ENCODE results near the gene TTLL11.

Gene TTLL11

GRCh38 chr9:122109035-122109813 lies 16.1 kb upstream of the TTLL11 start:
- no peak for DNase-seq

DNA sequence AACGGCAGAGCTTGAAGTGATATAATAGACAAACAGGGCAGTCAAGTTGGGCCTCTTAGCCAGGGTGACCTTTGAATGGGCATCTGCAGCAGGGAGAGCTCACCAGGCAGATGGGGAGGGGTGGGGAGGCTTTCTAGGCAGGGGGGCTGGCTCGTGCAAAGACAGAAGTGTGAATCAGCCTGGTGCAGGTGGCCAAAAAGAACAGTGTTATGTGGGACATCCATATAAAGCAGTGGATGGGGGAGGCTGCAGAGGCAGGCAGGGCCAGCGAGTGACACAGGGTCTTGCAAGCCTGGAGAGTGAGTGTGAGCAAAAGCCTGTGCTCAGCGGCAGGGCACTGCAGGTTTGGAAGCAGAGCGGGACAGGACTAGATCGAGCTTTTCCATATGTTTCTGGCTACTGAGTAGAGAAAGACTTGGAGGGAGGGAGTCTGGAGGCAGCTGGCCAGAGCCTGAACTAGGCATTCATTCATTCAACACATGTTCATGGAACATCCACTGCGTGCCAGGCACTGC lies 14.2 kb upstream of the TTLL11 start:
- no peak for DNase-seq

GRCh38 chr9:122106576-122106975 lies 13.5 kb upstream of the TTLL11 start:
- DNase-seq = no peak

GRCh38 chr9:122103985-122104384 lies 10.9 kb upstream of the TTLL11 start:
- no peak for DNase-seq

GRCh38 chr9:122102156-122102555 lies 9.0 kb upstream of the TTLL11 start:
- no peak for DNase-seq

DNA sequence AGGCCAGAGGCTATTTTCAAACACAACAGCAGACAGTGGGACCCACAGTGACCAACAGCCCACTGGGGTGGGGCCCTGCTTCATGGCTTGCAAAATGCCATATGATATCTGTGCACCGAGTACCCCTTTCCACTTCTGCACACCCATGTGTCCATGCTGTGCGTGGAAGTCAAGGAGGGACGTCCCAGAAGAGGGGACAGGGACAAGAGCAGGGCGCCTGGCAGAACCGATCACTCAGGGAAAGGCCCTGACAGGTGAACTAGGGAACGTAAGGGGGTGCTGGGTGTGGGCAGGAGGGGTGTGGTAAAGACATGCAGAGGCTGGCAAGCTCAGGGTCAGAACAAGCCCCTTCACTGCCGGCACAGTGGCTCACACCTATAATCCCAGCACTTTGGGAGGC lies 7.6 kb upstream of the TTLL11 start:
- DNase-seq = no peak

DNA sequence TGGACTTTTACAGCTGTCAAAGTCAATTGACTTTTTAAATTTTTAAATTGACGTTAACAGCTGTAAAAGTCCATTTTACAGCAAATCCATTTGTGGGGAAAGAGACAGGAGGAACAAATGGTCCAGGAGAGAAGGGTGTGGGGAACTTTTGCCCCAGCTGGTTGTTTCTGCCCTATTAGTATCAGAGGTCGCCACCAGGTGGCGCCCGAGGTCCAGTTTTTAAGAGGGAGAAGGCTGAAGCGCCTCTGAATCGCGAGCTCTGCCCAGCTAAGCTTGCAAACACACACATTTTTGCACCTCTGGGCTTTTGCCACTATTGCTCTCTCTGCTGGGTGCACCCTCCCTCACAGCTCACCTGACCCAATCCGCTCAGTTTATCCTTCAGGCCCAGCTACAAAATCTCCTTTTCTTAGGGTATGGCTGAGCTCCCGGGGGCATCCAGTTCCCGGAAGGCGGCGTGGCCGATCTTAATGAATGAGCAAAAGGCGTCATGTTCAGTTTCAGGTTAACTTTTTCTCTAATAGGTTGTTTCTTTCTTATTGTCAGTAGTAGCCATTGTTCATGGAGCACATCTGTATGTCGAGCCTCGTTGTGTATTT lies 6.3 kb upstream of the TTLL11 start:
- peak; percentile 84 for DNase-seq

- no peak for DNase-seq
These were observed 4.7 kb upstream of the TTLL11 start for GRCh38 chr9:122097679-122098315.

DNA sequence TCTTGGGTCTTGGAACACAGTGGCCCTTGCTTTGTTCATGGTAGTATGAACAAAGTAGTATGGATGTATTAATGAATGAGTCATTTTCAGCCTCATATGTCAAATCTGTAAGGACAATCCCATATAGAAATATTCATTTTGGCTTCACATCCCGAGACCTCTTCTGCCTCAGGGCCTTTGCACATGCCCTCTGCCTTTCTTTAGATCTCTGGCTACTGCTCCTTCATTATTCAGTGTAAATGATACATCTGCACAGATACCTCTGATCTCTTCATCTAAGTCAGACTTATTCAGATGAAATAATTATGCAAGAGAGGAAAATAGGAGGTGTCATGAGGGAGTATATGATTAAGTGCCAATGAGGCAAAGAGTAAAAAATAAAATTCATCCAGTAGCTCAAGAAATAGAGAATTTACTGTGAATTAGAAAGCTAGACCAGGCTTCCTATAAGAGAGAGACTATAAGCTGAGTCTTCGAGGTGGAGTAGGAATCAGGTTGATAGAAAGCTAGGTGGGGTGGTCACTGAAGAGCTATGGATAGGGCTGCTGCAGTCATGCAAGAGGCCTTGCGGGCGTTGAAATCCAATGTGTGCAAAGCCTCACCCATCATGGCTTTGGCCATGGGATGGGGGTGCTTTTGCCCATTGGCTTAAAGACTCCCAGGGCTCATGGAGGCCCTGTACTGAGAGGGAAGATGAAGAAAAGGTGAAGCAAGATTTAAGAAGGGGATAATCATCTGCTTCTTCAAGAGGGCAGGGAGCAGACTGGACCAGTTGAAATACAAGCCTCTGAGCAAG lies 3.7 kb upstream of the TTLL11 start:
- DNase-seq = no peak

GRCh38 chr9:122095010-122095767 lies 2.1 kb upstream of the TTLL11 start:
- peak; percentile 63 for DNase-seq

DNA sequence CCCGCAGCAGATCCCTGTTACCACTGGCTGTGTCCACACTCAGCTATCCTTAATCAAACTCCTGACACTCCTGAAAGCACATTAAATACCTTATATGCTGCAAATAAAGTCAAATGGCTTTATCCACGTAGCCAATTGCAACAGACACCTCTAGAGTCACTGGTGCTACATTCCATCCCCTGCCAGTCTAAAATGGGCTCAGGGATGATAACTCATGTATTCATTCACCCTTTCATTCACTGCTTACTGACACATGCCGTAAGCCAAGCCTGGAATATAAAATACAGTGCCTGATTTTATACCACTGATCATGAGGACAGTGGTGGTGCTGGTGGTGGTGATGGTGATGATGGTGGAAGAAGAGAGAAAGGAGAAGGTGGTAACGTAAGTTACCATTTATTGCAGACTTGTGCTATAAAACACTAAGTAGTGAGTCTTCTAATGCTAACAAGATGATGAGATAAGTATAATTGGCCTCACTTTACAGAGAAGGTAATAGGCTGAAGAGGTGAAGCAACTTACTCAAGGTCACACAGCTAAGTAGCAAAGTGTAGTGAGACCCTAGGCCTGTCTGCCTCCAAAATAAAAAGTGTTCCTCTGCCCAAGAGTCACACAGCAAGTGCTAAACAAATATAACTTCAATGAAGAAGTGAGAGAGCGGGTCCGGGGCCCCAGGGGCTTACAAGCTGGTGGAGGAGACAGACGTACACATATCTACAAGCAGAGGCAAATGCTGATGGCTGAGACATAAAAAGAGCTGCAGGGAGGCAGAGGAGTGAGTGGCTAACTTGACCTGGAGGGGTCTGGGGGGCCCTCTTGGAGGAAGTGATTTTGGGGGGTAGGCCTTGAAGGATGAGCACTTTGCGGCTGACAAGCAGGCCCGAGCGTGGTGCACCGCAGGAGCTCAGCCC lies 1.2 kb downstream of the TTLL11 start:
- DNase-seq = no peak

GRCh38 chr9:122090981-122091380 lies 2.1 kb downstream of the TTLL11 start:
- no peak for DNase-seq

- no peak for DNase-seq
These were observed 2.7 kb downstream of the TTLL11 start for GRCh38 chr9:122090287-122090883.

DNA sequence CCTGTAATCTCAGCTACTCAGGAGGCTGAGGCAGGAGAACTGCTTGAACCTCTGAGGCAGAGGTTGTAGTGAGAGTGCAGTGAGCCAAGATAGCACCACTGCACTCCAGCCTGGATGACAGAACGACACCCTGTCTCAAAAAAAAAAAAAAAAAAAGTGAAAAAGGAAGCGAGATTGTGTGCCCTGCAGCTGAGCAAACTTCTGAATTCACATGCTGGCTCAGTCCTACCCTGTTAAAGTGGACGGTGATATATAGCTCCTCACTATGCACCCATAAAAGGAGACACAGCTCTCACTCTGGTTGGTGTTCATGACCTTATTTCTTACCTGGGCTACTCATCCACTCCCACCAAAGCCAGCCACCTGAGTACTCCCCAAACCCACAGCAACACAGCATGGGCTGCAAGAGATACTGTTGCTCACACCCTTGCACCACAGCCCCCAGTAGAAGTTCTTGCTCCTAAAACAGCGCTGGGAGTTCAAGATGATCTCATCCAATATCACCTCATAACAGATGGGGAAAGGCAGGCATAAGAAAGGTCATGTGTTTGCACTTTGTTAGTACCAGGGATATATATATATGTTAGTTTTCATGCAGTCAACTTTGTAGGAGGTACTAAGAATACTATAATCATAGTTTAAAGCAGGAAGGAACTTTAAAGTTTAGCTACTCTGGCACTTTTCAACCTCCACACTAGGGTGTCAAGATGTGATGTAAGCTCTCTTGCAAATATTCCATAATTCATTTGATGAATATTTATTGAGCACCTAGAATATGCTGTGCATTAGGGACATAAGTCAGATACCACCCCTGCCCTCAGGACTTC lies 4.0 kb downstream of the TTLL11 start:
- no peak for DNase-seq

DNA sequence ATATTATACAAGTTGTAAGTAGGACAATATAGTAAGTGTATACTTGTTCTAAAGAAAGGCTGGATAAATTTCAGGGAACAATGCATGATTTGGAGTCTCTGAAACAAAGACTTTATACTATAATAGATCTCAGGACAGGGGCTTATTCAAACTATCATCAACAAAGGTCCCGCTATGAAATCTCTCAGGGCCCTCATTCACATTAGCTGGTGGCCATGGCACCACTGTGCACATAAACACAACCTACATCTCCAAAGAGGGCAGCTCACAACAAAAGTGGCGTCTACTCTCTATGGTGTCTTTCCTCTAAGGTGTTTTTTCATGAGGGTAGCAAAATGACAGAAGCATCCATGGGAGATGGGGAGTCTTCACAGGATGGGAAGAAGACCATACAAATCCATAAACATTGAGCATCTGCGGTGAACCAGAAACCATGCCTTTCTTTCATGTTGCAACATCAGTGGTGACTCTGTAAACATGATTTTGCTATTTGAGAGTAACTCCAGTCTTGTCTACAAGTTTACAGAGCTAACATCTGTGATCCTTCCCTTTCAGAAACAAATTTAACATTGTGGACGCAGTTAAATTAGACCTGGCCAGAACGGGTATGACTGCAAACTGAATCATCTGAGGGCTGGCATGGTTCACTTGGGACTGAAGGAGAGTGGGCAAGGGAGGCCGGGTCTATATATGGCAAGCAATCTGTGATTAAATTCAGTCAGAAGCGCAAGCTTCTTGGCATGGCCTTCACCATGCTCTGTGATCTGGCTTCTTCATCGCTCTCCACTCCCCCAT lies 5.5 kb downstream of the TTLL11 start:
- no peak for DNase-seq

DNA sequence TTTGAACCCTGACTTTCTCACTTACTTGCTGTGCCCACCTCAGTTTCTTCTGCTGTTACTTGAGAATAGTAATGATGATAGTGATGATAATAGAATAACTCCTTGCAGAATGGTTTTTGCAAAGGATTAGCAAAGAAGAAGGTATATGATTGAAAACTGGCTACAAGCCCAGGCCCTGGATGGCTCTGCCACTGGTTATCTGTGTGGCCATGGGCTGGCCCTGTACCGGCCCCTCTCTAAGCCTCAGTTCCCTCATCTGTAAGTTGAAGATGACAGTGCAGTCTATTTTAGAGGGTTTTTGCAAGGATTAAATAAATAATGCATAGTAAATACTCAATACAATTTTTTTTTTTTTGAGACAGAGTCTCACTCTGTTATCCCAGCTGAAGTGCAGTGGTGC lies 6.2 kb downstream of the TTLL11 start:
- no peak for DNase-seq

DNA sequence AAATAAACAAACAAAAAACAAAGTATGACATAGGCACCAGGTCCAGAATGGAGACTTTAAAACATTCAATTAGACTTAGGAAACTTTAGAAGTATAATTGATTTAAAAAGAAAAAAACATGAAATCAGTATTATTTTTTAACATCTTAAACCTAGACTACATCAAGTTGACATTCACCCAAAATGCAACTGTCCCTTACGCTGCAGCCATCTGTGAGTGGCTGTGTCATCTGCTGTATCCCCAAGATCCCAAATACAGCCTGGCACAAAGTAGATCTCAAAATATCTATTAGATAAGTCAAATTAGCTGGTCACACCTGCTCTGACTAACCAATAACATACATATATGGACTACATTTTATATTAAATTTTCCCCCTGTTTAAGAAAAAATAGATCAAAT lies 7.8 kb downstream of the TTLL11 start:
- no peak for DNase-seq

DNA sequence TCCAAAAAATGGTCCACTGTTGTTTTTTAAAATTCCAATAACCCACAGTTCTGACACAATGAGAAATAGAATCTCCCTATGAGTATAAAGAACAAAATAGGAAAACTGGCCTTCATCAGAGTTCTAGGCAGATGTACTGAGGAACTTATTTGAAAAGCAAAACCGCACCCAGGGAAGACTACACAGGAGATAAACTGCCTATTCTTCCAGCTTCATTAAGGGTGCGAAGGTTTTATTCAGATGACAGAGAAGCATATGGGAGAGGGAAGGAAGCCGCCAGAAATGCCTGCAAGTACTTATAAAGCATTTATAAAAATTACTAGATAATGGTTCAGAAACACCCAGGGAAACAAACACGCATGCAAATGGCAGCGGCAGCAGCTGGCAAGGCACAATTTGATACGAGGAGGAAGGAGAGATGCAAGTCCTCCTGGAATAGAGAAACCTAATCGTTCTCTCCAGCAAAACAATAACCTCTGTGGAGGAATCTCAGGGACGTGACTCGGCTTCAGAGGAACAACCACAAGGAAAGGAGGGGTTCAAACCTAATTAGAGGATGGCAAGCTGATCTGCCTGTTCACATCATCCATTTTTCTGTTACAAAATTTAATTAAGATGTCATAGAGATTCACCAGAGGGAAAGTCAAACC lies 9.0 kb downstream of the TTLL11 start:
- no peak for DNase-seq

DNA sequence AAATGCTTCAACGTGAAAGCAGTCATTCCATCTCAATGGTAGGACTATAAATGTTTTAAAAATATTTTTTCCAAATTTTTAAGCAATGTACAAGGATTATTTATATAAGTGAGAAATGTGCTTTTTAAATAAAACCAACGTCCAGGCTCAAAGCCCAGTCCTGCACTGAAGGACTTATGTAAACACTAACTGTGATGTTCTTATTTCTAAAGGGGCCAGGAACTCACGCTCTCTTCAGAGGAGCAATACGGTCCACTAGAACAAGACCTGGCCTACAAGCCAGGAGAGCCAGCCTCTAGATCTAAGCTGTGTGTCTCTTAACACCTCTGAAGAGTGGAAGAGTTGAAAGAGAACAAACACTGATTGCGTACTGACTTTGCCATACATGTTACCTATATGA lies 12.1 kb downstream of the TTLL11 start:
- DNase-seq = no peak

All from activated CD4-positive, alpha-beta T cell treated with anti-CD3 and anti-CD28 coated beads, Interleukin-2, Interleukin-6, amounts not matched to agents 100 ng/mL and 50 ng/mL, durations not matched to agents 16 hours and 8 hours (primary cell).